ENCODE results near the gene NKIRAS1.

GRCh38 chr3:23960649-23961048 lies 43.9 kb upstream of the NKIRAS1 start:
- TF ChIP-seq CTCF (IDR thresholded peaks at IDR 0.05) (no peak), EP300 (IDR thresholded peaks at IDR 0.05) (no peak), POLR2A (IDR thresholded peaks at IDR 0.05) (no peak), POLR2AphosphoS5 (IDR thresholded peaks at IDR 0.05) (no peak)

Measured in suprapubic skin (tissue), 4 donors.